HEK293 (cell line): ENCODE data around the gene TBRG1.

Experiments
- CTCF ChIA-PET: fragments of 350-600 bp; formaldehyde crosslinking; extraction: SDS; loops from one replicate; lab custom pipeline; 2021; ENCODE audit warnings: antibody characterized with exemption; lab: Yijun Ruan, JAX
- POLR2A ChIA-PET: fragments of 300-600 bp; formaldehyde crosslinking; extraction: SDS; loops from one replicate; lab custom pipeline; 2020; ENCODE audit warnings: antibody characterized with exemption, inconsistent platforms; lab: Yijun Ruan, JAX
- H3K27ac ChIP-seq: fragments of 200-500 bp; sonication (Bioruptor generic); 2 replicates; pipeline ENCODE4 v1.5.1; 2014; ENCODE audit warnings: low read depth, low read length, control low read depth, inconsistent platforms; ENCODE audit errors: extremely low read depth
- H3K36me3 ChIP-seq, 2 experiments: fragments of 200-500 bp in 1 of 2; sonication (Bioruptor generic) in 1 of 2; 1 replicate in 1 of 2; 2 replicates in 1 of 2; pipeline ENCODE4 v1.5.1; 2014 to 2017; ENCODE audit warnings: inconsistent platforms in 2 of 2, low read length in 2 of 2; ENCODE audit not compliant: control insufficient read depth in 2 of 2, insufficient read depth in 1 of 2
- H3K4me1 ChIP-seq: fragments of 200-500 bp; sonication (Bioruptor generic); 2 replicates; pipeline ENCODE4 v1.5.1; 2014; ENCODE audit warnings: mild to moderate bottlenecking, low read length, inconsistent platforms; ENCODE audit not compliant: control insufficient read depth, insufficient read depth
- H3K4me3 ChIP-seq: 2 replicates; pipeline ENCODE4 v1.5.1; 2011; ENCODE audit warnings: low read depth, mild to moderate bottlenecking, control low read depth, low read length, moderate library complexity
- H3K9me3 ChIP-seq: fragments of 200-500 bp; sonication (Bioruptor generic); 2 replicates; pipeline ENCODE4 v1.5.1; 2014; ENCODE audit warnings: low read depth, low read length, inconsistent platforms; ENCODE audit not compliant: control insufficient read depth, insufficient read depth
- BCL11A ChIP-seq: fragments of 450-650 bp; formaldehyde crosslinking; IDR thresholded peaks from 2 replicates; pipeline ENCODE4 v1.5.1; 2016; ENCODE audit warnings: low read depth, missing biosample characterization, missing genetic modification characterization
- BCL6B ChIP-seq: fragments of 450-650 bp; formaldehyde crosslinking; IDR thresholded peaks from 2 replicates; pipeline ENCODE4 v1.5.1; 2017; ENCODE audit warnings: missing biosample characterization, missing genetic modification characterization
- CTCF ChIP-seq: fragments of 450-650 bp; formaldehyde crosslinking; IDR thresholded peaks from 2 replicates; pipeline ENCODE4 v1.5.1; 2016; ENCODE audit warnings: missing biosample characterization, missing genetic modification characterization
- EGR2 ChIP-seq: fragments of 450-650 bp; formaldehyde crosslinking; IDR thresholded peaks from 2 replicates; pipeline ENCODE4 v1.5.1; 2016; ENCODE audit warnings: low read depth, missing biosample characterization, missing genetic modification characterization
- GLI4 ChIP-seq: fragments of 450-650 bp; formaldehyde crosslinking; IDR thresholded peaks from 2 replicates; pipeline ENCODE4 v1.5.1; 2016; ENCODE audit warnings: missing biosample characterization, missing genetic modification characterization
- GLIS1 ChIP-seq: fragments of 450-650 bp; formaldehyde crosslinking; IDR thresholded peaks from 2 replicates; pipeline ENCODE4 v1.5.1; 2016; ENCODE audit warnings: missing biosample characterization, missing genetic modification characterization
- HOXC10 ChIP-seq: sonication (generic); formaldehyde crosslinking; IDR thresholded peaks from 2 replicates; pipeline ENCODE4 v1.8.1; 2023; ENCODE audit warnings: mild to moderate bottlenecking, missing genetic modification reagents
- PRDM1 ChIP-seq: fragments of 450-650 bp; formaldehyde crosslinking; IDR thresholded peaks from 2 replicates; pipeline ENCODE4; 2016; ENCODE audit warnings: missing biosample characterization, missing genetic modification characterization
- RBAK ChIP-seq: fragments of 450-650 bp; formaldehyde crosslinking; IDR thresholded peaks from 2 replicates; pipeline ENCODE4 v1.5.1; 2016; ENCODE audit warnings: missing biosample characterization, missing genetic modification characterization
- SP7 ChIP-seq: fragments of 450-650 bp; formaldehyde crosslinking; IDR thresholded peaks from 2 replicates; pipeline ENCODE4 v1.5.1; 2016; ENCODE audit warnings: missing biosample characterization, missing genetic modification characterization
- TRIM28 ChIP-seq: IDR thresholded peaks from 2 replicates; pipeline ENCODE4 v1.6.1; 2011; ENCODE audit warnings: low read length, control low read depth, borderline replicate concordance
- ZEB2 ChIP-seq: fragments of 450-650 bp; formaldehyde crosslinking; IDR thresholded peaks from 2 replicates; pipeline ENCODE4 v1.5.1; 2016; ENCODE audit warnings: missing biosample characterization, missing genetic modification characterization
- ZFHX2 ChIP-seq: fragments of 450-650 bp; formaldehyde crosslinking; conservative IDR thresholded peaks from 2 replicates; pipeline ENCODE4 v1.5.1; 2016; ENCODE audit warnings: missing biosample characterization, missing genetic modification characterization
- ZNF121 ChIP-seq: fragments of 450-650 bp; formaldehyde crosslinking; IDR thresholded peaks from 2 replicates; pipeline ENCODE4 v1.5.1; 2016; ENCODE audit warnings: missing biosample characterization, missing genetic modification characterization
- ZNF157 ChIP-seq: fragments of 450-650 bp; formaldehyde crosslinking; IDR thresholded peaks from 2 replicates; pipeline ENCODE4 v1.5.1; 2016; ENCODE audit warnings: missing biosample characterization, missing genetic modification characterization
- ZNF175 ChIP-seq: fragments of 450-650 bp; formaldehyde crosslinking; IDR thresholded peaks from 2 replicates; pipeline ENCODE4 v1.5.1; 2016; ENCODE audit warnings: missing biosample characterization, missing genetic modification characterization
- ZNF292 ChIP-seq: fragments of 450-650 bp; formaldehyde crosslinking; IDR thresholded peaks from 2 replicates; pipeline ENCODE4 v1.5.1; 2016; ENCODE audit warnings: low read depth, missing biosample characterization, missing genetic modification characterization, borderline replicate concordance
- ZNF350 ChIP-seq: fragments of 450-650 bp; formaldehyde crosslinking; IDR thresholded peaks from 2 replicates; pipeline ENCODE4 v1.5.0; 2017; ENCODE audit warnings: missing biosample characterization, mild to moderate bottlenecking, missing genetic modification characterization
- ZNF362 ChIP-seq: fragments of 450-650 bp; formaldehyde crosslinking; IDR thresholded peaks from 2 replicates; pipeline ENCODE4 v1.5.1; 2016; ENCODE audit warnings: missing biosample characterization, missing genetic modification characterization
- ZNF366 ChIP-seq: fragments of 450-650 bp; formaldehyde crosslinking; conservative IDR thresholded peaks from 2 replicates; pipeline ENCODE4 v1.5.1; 2016; ENCODE audit warnings: missing biosample characterization, missing genetic modification characterization
- ZNF48 ChIP-seq: fragments of 450-650 bp; formaldehyde crosslinking; IDR thresholded peaks from 2 replicates; pipeline ENCODE4 v1.5.1; 2016; ENCODE audit warnings: missing biosample characterization, missing genetic modification characterization
- ZNF529 ChIP-seq: fragments of 450-650 bp; formaldehyde crosslinking; IDR thresholded peaks from 2 replicates; pipeline ENCODE4 v1.5.1; 2017; ENCODE audit warnings: missing genetic modification characterization, missing biosample characterization; ENCODE audit not compliant: insufficient replicate concordance
- ZNF623 ChIP-seq: fragments of 450-650 bp; formaldehyde crosslinking; IDR thresholded peaks from 2 replicates; pipeline ENCODE4 v1.5.1; 2016; ENCODE audit warnings: missing biosample characterization, missing genetic modification characterization
- ZNF654 ChIP-seq: fragments of 450-650 bp; formaldehyde crosslinking; IDR thresholded peaks from 2 replicates; pipeline ENCODE4 v1.5.1; 2016; ENCODE audit warnings: low read depth, missing biosample characterization, missing genetic modification characterization
- ZNF768 ChIP-seq: fragments of 450-650 bp; formaldehyde crosslinking; IDR thresholded peaks from 2 replicates; pipeline ENCODE4 v1.5.1; 2018; ENCODE audit warnings: missing biosample characterization, mild to moderate bottlenecking, missing genetic modification characterization
- ZNF830 ChIP-seq: fragments of 450-650 bp; IDR thresholded peaks from 2 replicates; pipeline ENCODE4 v1.5.0; 2018; ENCODE audit warnings: missing biosample characterization, missing genetic modification characterization, low read depth, mild to moderate bottlenecking, moderate library complexity
- ZSCAN16 ChIP-seq: fragments of 450-650 bp; formaldehyde crosslinking; IDR thresholded peaks from 2 replicates; pipeline ENCODE4 v1.5.1; 2016; ENCODE audit warnings: missing biosample characterization, missing genetic modification characterization

Gene TBRG1

GRCh38 chr11:124667601-124668000, 44.9 kb downstream of the TBRG1 start (continued):
- TF ChIP-seq RBAK (tag by site-specific recombination) (no peak), ZNF529 (tag by site-specific recombination) (no peak), ZNF121 (tag by site-specific recombination) (no peak), BCL6B (tag by site-specific recombination) (no peak), TRIM28 (no peak)

- no peak for TF ChIP-seq ZNF362 (tag by site-specific recombination)
- 0 out of 2 replicates have a peak, but pooled peaks have one; percentile 23 for TF ChIP-seq BCL11A (tag by site-specific recombination)
- TF ChIP-seq GLIS1, result no peak
- 0 out of 2 replicates have a peak, but pooled peaks have one; percentile 32 for TF ChIP-seq ZEB2
- TF ChIP-seq CTCF (tag by site-specific recombination), result 0 out of 2 replicates have a peak, but pooled peaks have one; percentile 26
- TF ChIP-seq PRDM1 (tag by site-specific recombination), result peak; percentile 58; the same call in 1 of the 2 replicates
- no peak for TF ChIP-seq ZSCAN16 (tag by site-specific recombination)
- TF ChIP-seq SP7 (tag by site-specific recombination), result 0 out of 2 replicates have a peak, but pooled peaks have one; percentile 14
- TF ChIP-seq ZNF366 (tag by site-specific recombination), result peak; percentile 62
- TF ChIP-seq ZNF830, result no peak
- TF ChIP-seq ZNF654 (tag by site-specific recombination), result peak; percentile 88
- TF ChIP-seq, all 188 proteins: peak for 7
- H3K36me3 ChIP-seq, result peaks cover 0 to 5% of the 10 kb centered on the region in 2 experiments; a peak in 1 of 3 replicates
- H3K9me3 ChIP-seq, result no peaks in the 10 kb centered on the region
- H3K27ac ChIP-seq, result no peak overlapping the region
- CTCF ChIA-PET, result interaction anchor here (0.6 to 5.9 kb wide), 35 partner anchors 8 to 760 kb away, joined by 3 to 53 read pairs (median 4); partner anchors contain the start of gene ESAM
- H3K4me1 ChIP-seq, result no peaks in the 10 kb centered on the region; the same call in 1 of the 2 replicates
- POLR2A ChIA-PET, result interaction anchor here (0.6 to 1.0 kb wide), 2 partner anchors 71 to 78 kb away, joined by 3 read pairs; no protein-coding TSS in a partner anchor
- H3K4me3 ChIP-seq, result no peak overlapping the region
Measured at GRCh38 chr11:124669193-124669592, 46.5 kb downstream of the TBRG1 start.

- no peak overlapping the region for H3K27ac ChIP-seq
- CTCF ChIA-PET, result interaction anchor here (0.6 to 5.9 kb wide), 17 partner anchors 9 to 260 kb away, joined by 3 to 53 read pairs (median 4); partner anchors contain the start of genes ESAM and ROBO3
- H3K9me3 ChIP-seq, result no peaks in the 10 kb centered on the region
- POLR2A ChIA-PET, result interaction anchor here (0.6 kb wide), 1 partner anchor 76 kb away, joined by 4 read pairs; no protein-coding TSS in a partner anchor
- H3K4me3 ChIP-seq, result no peak overlapping the region
- H3K36me3 ChIP-seq, result peaks cover 0 to 5% of the 10 kb centered on the region in 2 experiments; a peak in 1 of 3 replicates
- no peaks in the 10 kb centered on the region; the same call in 1 of the 2 replicates for H3K4me1 ChIP-seq
- TF ChIP-seq ZNF362 (tag by site-specific recombination), result no peak
- TF ChIP-seq ZNF623 (tag by site-specific recombination), result no peak
- no peak for TF ChIP-seq HOXC10 (CRISPR knock-in tag)
- TF ChIP-seq ZNF48 (tag by site-specific recombination), result no peak
- TF ChIP-seq ZNF529 (tag by site-specific recombination), result no peak
- no peak for TF ChIP-seq GLI4 (tag by site-specific recombination)
- 0 out of 2 replicates have a peak, but pooled peaks have one; percentile 28 for TF ChIP-seq ZNF157
- peak; percentile 64 for TF ChIP-seq EGR2 (tag by site-specific recombination)
- TF ChIP-seq ZNF292 (tag by site-specific recombination), result no peak
- peak; percentile 79 for TF ChIP-seq ZFHX2 (tag by site-specific recombination)
- no peak for TF ChIP-seq BCL6B (tag by site-specific recombination)
- TF ChIP-seq ZNF768 (tag by site-specific recombination), result no peak
- no peak for TF ChIP-seq ZNF350
- TF ChIP-seq ZNF175 (tag by site-specific recombination), result no peak
Measured at GRCh38 chr11:124670732-124671131, 48.1 kb downstream of the TBRG1 start.
